Mesenchymal stem cell (in vitro differentiated cells and primary cell): Measurements from ENCODE around the gene LSM4.
A peak's percentile ranks its signal among the peaks of the same experiment; 100 is the strongest.

ENCODE experiments used
- DNase-seq: peaks from one replicate; pipeline ENCODE4 v3.0.0-alpha.2; 2013
- H2AFZ ChIP-seq: one replicate; pipeline ENCODE4 v1.6.1; 2013; ENCODE audit warnings: low read depth, mild to moderate bottlenecking, control low read depth, inconsistent platforms, low read length, moderate library complexity
- H2AK5ac ChIP-seq: 2 replicates; pipeline ENCODE4 v1.6.1; 2013; ENCODE audit warnings: low read length, moderate library complexity, mild to moderate bottlenecking, inconsistent platforms; ENCODE audit not compliant: severe bottlenecking
- H2BK120ac ChIP-seq: one replicate; pipeline ENCODE4 v1.6.1; 2013; ENCODE audit warnings: low read depth, mild to moderate bottlenecking, inconsistent platforms, low read length, moderate library complexity
- H2BK12ac ChIP-seq, 2 experiments: one replicate each; pipeline ENCODE4 v1.6.1; 2013; ENCODE audit warnings: inconsistent platforms in 2 of 2, low read length in 2 of 2, mild to moderate bottlenecking in 2 of 2, moderate library complexity in 2 of 2, control low read depth in 1 of 2
- H2BK15ac ChIP-seq: one replicate; pipeline ENCODE4 v1.6.1; 2013; ENCODE audit warnings: mild to moderate bottlenecking, low read depth, inconsistent platforms; ENCODE audit not compliant: poor library complexity, severe bottlenecking
- H2BK5ac ChIP-seq: 2 replicates; pipeline ENCODE4 v1.6.1; 2013; ENCODE audit warnings: low read depth, mild to moderate bottlenecking, low read length, control low read depth, inconsistent platforms; ENCODE audit not compliant: poor library complexity, severe bottlenecking
- H3K14ac ChIP-seq, 2 experiments: one replicate each; pipeline ENCODE4 v1.6.1; 2013; ENCODE audit warnings: inconsistent platforms in 2 of 2, low read length in 2 of 2, control low read depth in 1 of 2, mild to moderate bottlenecking in 1 of 2, moderate library complexity in 1 of 2
- H3K18ac ChIP-seq, 2 experiments: one replicate each; pipeline ENCODE4 v1.6.1; 2013; ENCODE audit warnings: inconsistent platforms in 2 of 2, low read length in 2 of 2, control low read depth in 1 of 2, low read depth in 1 of 2, mild to moderate bottlenecking in 1 of 2
- H3K23ac ChIP-seq, 2 experiments: one replicate each; pipeline ENCODE4 v1.6.1; 2013; ENCODE audit warnings: inconsistent platforms in 2 of 2, low read length in 2 of 2, mild to moderate bottlenecking in 2 of 2, moderate library complexity in 2 of 2, control low read depth in 1 of 2
- H3K27ac ChIP-seq: 2 replicates; pipeline ENCODE4 v1.5.1; 2013; ENCODE audit warnings: mild to moderate bottlenecking, moderate library complexity, low read length, control low read depth, inconsistent platforms; ENCODE audit not compliant: poor library complexity, severe bottlenecking
- H3K27me3 ChIP-seq, 2 experiments: 2 replicates each; pipeline versions ENCODE4 v1.6.1 to v1.7.0; 2013; ENCODE audit warnings: low read length in 2 of 2, mild to moderate bottlenecking in 2 of 2, moderate library complexity in 2 of 2, control low read depth in 1 of 2, inconsistent platforms in 1 of 2; ENCODE audit not compliant: control insufficient read depth in 1 of 2, insufficient read depth in 1 of 2
- H3K36me3 ChIP-seq, 2 experiments: 2 replicates each; pipeline versions ENCODE4 v1.6.1 to v1.7.0; 2013; ENCODE audit warnings: low read length in 2 of 2, control low read depth in 1 of 2, inconsistent platforms in 1 of 2, low read depth in 1 of 2, mild to moderate bottlenecking in 1 of 2; ENCODE audit not compliant: insufficient read depth in 2 of 2, control insufficient read depth in 1 of 2
- H3K4ac ChIP-seq, 2 experiments: one replicate each; pipeline ENCODE4 v1.6.1; 2013; ENCODE audit warnings: inconsistent platforms in 2 of 2, low read length in 2 of 2, mild to moderate bottlenecking in 2 of 2, moderate library complexity in 2 of 2, control low read depth in 1 of 2, low read depth in 1 of 2
- H3K4me1 ChIP-seq: 2 replicates; pipeline ENCODE4 v1.6.1; 2013; ENCODE audit warnings: low read depth, low read length, control low read depth; ENCODE audit not compliant: control insufficient read depth, insufficient read depth
- H3K4me2 ChIP-seq: 2 replicates; pipeline ENCODE4 v1.6.1; 2013; ENCODE audit warnings: low read length, mild to moderate bottlenecking, inconsistent platforms; ENCODE audit not compliant: poor library complexity, severe bottlenecking
- H3K4me3 ChIP-seq, 2 experiments: 2 replicates each; pipeline versions ENCODE4 v1.5.1 to v1.7.0; 2013; ENCODE audit warnings: low read length in 2 of 2, mild to moderate bottlenecking in 2 of 2, control low read depth in 1 of 2, low read depth in 1 of 2; ENCODE audit not compliant: insufficient read depth in 1 of 2
- H3K79me1 ChIP-seq: replicated peaks from 2 replicates; pipeline ENCODE4 v1.6.1; 2013; ENCODE audit warnings: mild to moderate bottlenecking, control low read depth, low read length, inconsistent platforms; ENCODE audit not compliant: poor library complexity, severe bottlenecking
- H3K9ac ChIP-seq: 2 replicates; pipeline ENCODE4 v1.7.0; 2013; ENCODE audit warnings: mild to moderate bottlenecking, low read length, moderate library complexity
- H3K9me3 ChIP-seq: 2 replicates; pipeline ENCODE4 v1.7.0; 2013; ENCODE audit warnings: mild to moderate bottlenecking, low read length; ENCODE audit not compliant: control insufficient read depth
- H4K8ac ChIP-seq: one replicate; pipeline ENCODE4 v1.6.1; 2013; ENCODE audit warnings: inconsistent platforms, mild to moderate bottlenecking, low read length, moderate library complexity
- H4K91ac ChIP-seq: one replicate; pipeline ENCODE4 v1.6.1; 2013; ENCODE audit warnings: mild to moderate bottlenecking, low read length, inconsistent platforms
- WGBS: methylation state at CpG from one replicate; pipeline ENCODE4 v1.1.7; 2013; ENCODE audit warnings: mixed read lengths; 5-methylcytosine and 5-hydroxymethylcytosine counted together

LSM4 gene

GRCh38 chr19:18297308-18297707 is 25.6 kb downstream of the LSM4 start:
- no peak overlapping the region for H2BK120ac ChIP-seq
- no peak overlapping the region for H2AK5ac ChIP-seq
- H3K4ac ChIP-seq: no peak overlapping the region
- 29% methylated on average over 4 of the region's 4 CpGs for WGBS
- no peak overlapping the region for H2BK5ac ChIP-seq
- no peak overlapping the region for H2BK15ac ChIP-seq
- DNase-seq: peak; percentile 31
- no peak overlapping the region for H4K8ac ChIP-seq
- no peak overlapping the region for H2BK12ac ChIP-seq
- no peak overlapping the region for H3K14ac ChIP-seq
- no peak overlapping the region for H3K9ac ChIP-seq
- no peak overlapping the region for H3K18ac ChIP-seq
- no peak overlapping the region for H2AFZ ChIP-seq
- no peaks in the 10 kb centered on the region for H3K9me3 ChIP-seq
- H3K23ac ChIP-seq: no peak overlapping the region
- no peaks in the 10 kb centered on the region for H3K36me3 ChIP-seq
- H3K27me3 ChIP-seq: no peaks in the 10 kb centered on the region
- H3K4me1 ChIP-seq: peaks cover 29% of the 10 kb centered on the region
- H3K27ac ChIP-seq: no peak overlapping the region
- H3K79me1 ChIP-seq: no peaks in the 10 kb centered on the region
- H3K4me2 ChIP-seq: no peak overlapping the region
- no peak overlapping the region for H4K91ac ChIP-seq
- no peak overlapping the region for H3K4me3 ChIP-seq

- Histone ChIP-seq H2AK5ac (no peak overlapping the region), H3K23ac (no peak overlapping the region), H3K27ac (no peak overlapping the region), H2BK5ac (no peak overlapping the region), H3K36me3 (no peaks in the 10 kb centered on the region), H2AFZ (no peak overlapping the region), H3K4me3 (no peak overlapping the region), H2BK12ac (peak overlapping the region in 1 of 2 experiments; percentile 15), H3K79me1 (no peaks in the 10 kb centered on the region), H3K4me1 (peaks cover 36% of the 10 kb centered on the region), H3K4ac (no peak overlapping the region), H2BK120ac (no peak overlapping the region), H4K8ac (no peak overlapping the region), H2BK15ac (no peak overlapping the region), H3K18ac (no peak overlapping the region), H3K9me3 (no peaks in the 10 kb centered on the region), H3K4me2 (no peak overlapping the region), H4K91ac (peak overlapping the region; percentile 11), H3K27me3 (no peaks in the 10 kb centered on the region), H3K14ac (peak overlapping the region in 1 of 2 experiments; percentile 18), H3K9ac (no peak overlapping the region)
- 97% methylated on average over 4 of the region's 4 CpGs for WGBS
- DNase-seq: no peak
Observed at GRCh38 chr19:18295034-18295451, 27.8 kb downstream of the LSM4 start.

GRCh38 chr19:18294467-18294864 is 28.4 kb downstream of the LSM4 start:
- no peak overlapping the region for H2BK15ac ChIP-seq
- H3K27ac ChIP-seq: no peak overlapping the region
- no peak for DNase-seq
- WGBS: 73% methylated on average over 4 of the region's 9 CpGs
- H2AK5ac ChIP-seq: no peak overlapping the region
- no peak overlapping the region for H2BK120ac ChIP-seq
- no peaks in the 10 kb centered on the region for H3K36me3 ChIP-seq
- no peak overlapping the region for H4K8ac ChIP-seq
- no peaks in the 10 kb centered on the region for H3K27me3 ChIP-seq
- H3K23ac ChIP-seq: no peak overlapping the region
- H3K4me2 ChIP-seq: no peak overlapping the region
- no peaks in the 10 kb centered on the region for H3K9me3 ChIP-seq
- H3K79me1 ChIP-seq: no peaks in the 10 kb centered on the region
- H3K9ac ChIP-seq: no peak overlapping the region
- peak overlapping the region; percentile 70 for H4K91ac ChIP-seq
- H2BK12ac ChIP-seq: no peak overlapping the region
- H3K4me3 ChIP-seq: no peak overlapping the region
- H3K14ac ChIP-seq: no peak overlapping the region
- no peak overlapping the region for H3K18ac ChIP-seq
- no peak overlapping the region for H2BK5ac ChIP-seq
- H3K4me1 ChIP-seq: peaks cover 38% of the 10 kb centered on the region
- no peak overlapping the region for H3K4ac ChIP-seq
- H2AFZ ChIP-seq: no peak overlapping the region

- H3K4me3 ChIP-seq: peak overlapping the region in 1 of 2 experiments; percentile 79
- H4K91ac ChIP-seq: peak overlapping the region; percentile 76
- peak overlapping the region; percentile 72 for H3K27ac ChIP-seq
- H3K36me3 ChIP-seq: no peaks in the 10 kb centered on the region
- H3K79me1 ChIP-seq: no peaks in the 10 kb centered on the region
- H3K9me3 ChIP-seq: no peaks in the 10 kb centered on the region
- peak overlapping the region; percentile 72 for H2AK5ac ChIP-seq
- H3K4me2 ChIP-seq: peak overlapping the region; percentile 38
- no peak overlapping the region for H2AFZ ChIP-seq
- no peak overlapping the region for H2BK15ac ChIP-seq
- H3K14ac ChIP-seq: peak overlapping the region in 1 of 2 experiments; percentile 95
- H2BK5ac ChIP-seq: no peak overlapping the region
- H2BK12ac ChIP-seq: peak overlapping the region; percentile 62 to 99
- no peak overlapping the region for H3K23ac ChIP-seq
- no peak for DNase-seq
- H3K18ac ChIP-seq: peak overlapping the region in 1 of 2 experiments; percentile 91
- H3K4ac ChIP-seq: peak overlapping the region; percentile 61 to 95
- peak overlapping the region; percentile 95 for H4K8ac ChIP-seq
- H2BK120ac ChIP-seq: no peak overlapping the region
- peak overlapping the region; percentile 94 for H3K9ac ChIP-seq
- no peaks in the 10 kb centered on the region for H3K27me3 ChIP-seq
- WGBS: 84% methylated on average over 17 of the region's 18 CpGs
- H3K4me1 ChIP-seq: peaks cover 36% of the 10 kb centered on the region
Observed at GRCh38 chr19:18293642-18294466, 29.0 kb downstream of the LSM4 start.
